HUES48 (cell line): ENCODE measurements around the gene TUBB.

Source experiments
- H3K27ac ChIP-seq: one replicate; pipeline ENCODE4 v1.7.0; 2013; ENCODE audit warnings: low read depth, low read length, inconsistent platforms
- H3K27me3 ChIP-seq: 2 replicates; pipeline ENCODE4 v1.6.1; 2013; ENCODE audit warnings: mild to moderate bottlenecking, low read length; ENCODE audit not compliant: control insufficient read depth, insufficient read depth
- H3K36me3 ChIP-seq: 2 replicates; pipeline ENCODE4 v1.6.1; 2013; ENCODE audit warnings: low read length; ENCODE audit not compliant: control insufficient read depth, insufficient read depth
- H3K4me1 ChIP-seq: 2 replicates; pipeline ENCODE4 v1.6.1; 2013; ENCODE audit warnings: mild to moderate bottlenecking, low read length; ENCODE audit not compliant: control insufficient read depth, insufficient read depth
- H3K4me3 ChIP-seq: 2 replicates; pipeline ENCODE4 v1.5.1; 2013; ENCODE audit warnings: mild to moderate bottlenecking, low read depth, low read length
- H3K9ac ChIP-seq: 2 replicates; pipeline ENCODE4 v1.6.1; 2013; ENCODE audit warnings: mild to moderate bottlenecking, low read depth, low read length, moderate library complexity
- H3K9me3 ChIP-seq: 2 replicates; pipeline ENCODE4 v1.6.1; 2013; ENCODE audit warnings: low read length; ENCODE audit not compliant: control insufficient read depth, insufficient read depth

Gene TUBB

GRCh38 chr6:30719791-30720737 is at the start of gene TUBB:
TUBB (plus strand) TSS chr6:30720352; CDS start chr6:30720507, 155 bp downstream.
- Histone ChIP-seq H3K9ac (peak within 1 kb of the TSS; percentile 100), H3K27me3 (no peaks in the 10 kb centered on the region), H3K4me1 (peaks cover 18% of the 10 kb centered on the region), H3K9me3 (no peaks in the 10 kb centered on the region), H3K27ac (peak within 1 kb of the TSS; percentile 98), H3K36me3 (peaks cover 38% of the 10 kb centered on the region), H3K4me3 (peak within 1 kb of the TSS; percentile 93)

DNA sequence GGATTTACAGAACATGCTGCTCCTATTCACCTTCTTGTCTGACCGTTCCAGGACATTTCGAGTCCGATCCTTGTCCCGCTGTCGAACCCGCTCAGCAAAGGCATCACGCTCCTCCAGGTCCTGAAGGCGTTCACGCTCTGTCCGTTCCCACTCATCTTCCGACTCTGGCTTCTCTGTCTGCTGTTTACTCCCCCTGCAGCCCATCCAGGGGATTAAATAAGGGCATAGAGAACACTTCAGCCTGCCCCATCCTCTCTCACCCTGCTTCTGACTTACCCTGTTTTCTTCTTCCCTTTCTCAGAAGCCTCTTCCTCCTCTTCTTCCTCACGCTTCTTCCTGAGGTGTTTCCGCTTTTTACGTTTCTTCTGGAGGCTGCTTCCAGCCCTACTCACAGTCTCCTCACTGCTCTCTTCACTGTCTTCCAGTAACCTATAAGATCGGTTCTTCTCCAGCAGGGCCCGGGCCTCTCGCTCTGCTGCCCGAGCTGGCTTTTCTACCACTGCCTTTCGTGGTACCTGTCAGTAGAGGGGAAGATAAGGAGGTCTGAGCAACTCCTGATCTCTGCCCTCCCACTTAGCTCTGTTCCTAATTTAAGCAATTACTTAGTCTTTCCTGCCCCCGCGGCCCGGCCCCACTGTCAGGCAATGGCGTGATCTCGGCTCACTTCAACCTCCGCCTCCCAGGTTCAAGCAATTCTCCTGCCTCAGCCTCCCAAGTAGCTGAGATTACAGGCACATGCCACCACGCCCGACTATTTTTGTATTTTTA is 49.2 kb upstream of the TUBB start:
- Histone ChIP-seq H3K9ac (no peak overlapping the region), H3K9me3 (no peaks in the 10 kb centered on the region), H3K27ac (no peak overlapping the region), H3K36me3 (peaks cover 34% of the 10 kb centered on the region), H3K4me1 (no peaks in the 10 kb centered on the region), H3K4me3 (no peak overlapping the region), H3K27me3 (no peaks in the 10 kb centered on the region)

GRCh38 chr6:30672445-30673253 is 47.5 kb upstream of the TUBB start, which contains the start of gene DHX16:
DHX16 (minus strand) TSS chr6:30673006; CDS start chr6:30672841, 165 bp downstream.
- H3K36me3 ChIP-seq: peaks cover 42% of the 10 kb centered on the region

DNA sequence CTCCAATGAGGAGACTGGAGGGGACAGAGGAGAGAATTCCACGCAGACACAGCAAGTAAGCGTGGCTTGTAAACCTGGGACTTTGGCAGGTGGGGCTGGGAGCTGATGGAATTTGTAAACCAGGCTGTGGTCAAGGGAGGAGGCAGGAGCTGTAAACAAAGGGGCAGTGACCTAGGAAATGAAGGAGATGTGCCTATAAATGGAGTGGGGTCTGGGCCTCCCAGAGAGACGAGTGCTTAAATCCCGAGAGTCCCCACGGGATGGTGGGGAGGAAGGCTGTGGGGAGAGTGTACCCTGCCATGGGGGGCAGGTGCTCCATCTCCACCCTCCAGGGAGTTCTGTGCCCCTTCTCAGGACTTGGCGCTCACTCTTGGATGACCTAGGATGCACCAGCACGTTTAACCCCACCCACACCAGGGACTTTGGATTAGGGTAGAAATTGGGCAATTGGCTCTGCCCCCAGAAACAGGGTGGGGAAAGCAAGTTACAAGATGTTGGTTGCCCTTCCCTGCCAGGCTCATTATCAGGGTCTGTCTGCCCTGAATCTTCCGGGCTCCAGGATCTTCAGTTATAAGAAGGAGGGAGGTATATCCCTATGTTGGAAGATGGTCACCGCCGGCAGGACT is 43.4 kb upstream of the TUBB start:
- H3K36me3 ChIP-seq: peaks cover 24% of the 10 kb centered on the region
- no peak overlapping the region for H3K27ac ChIP-seq
- H3K9ac ChIP-seq: no peak overlapping the region
- peaks cover 9% of the 10 kb centered on the region for H3K4me1 ChIP-seq
- no peaks in the 10 kb centered on the region for H3K27me3 ChIP-seq
- no peaks in the 10 kb centered on the region for H3K9me3 ChIP-seq
- H3K4me3 ChIP-seq: no peak overlapping the region

More at GRCh38 chr6:30672445-30673253, 47.5 kb upstream of the TUBB start, which contains the start of gene DHX16:
- Histone ChIP-seq H3K27me3 (no peaks in the 10 kb centered on the region), H3K27ac (peak within 1 kb of the TSS; percentile 76), H3K4me3 (peak within 1 kb of the TSS; percentile 91), H3K9me3 (no peaks in the 10 kb centered on the region), H3K9ac (peak within 1 kb of the TSS; percentile 43; the same call in 1 of the 2 replicates), H3K4me1 (no peaks in the 10 kb centered on the region)

GRCh38 chr6:30678964-30679726 is 41.0 kb upstream of the TUBB start:
- Histone ChIP-seq H3K4me1 (peaks cover 29% of the 10 kb centered on the region), H3K27ac (no peak overlapping the region)

GRCh38 chr6:30679765-30680535 is 40.2 kb upstream of the TUBB start:
- H3K27me3 ChIP-seq: no peaks in the 10 kb centered on the region
- H3K27ac ChIP-seq: peak overlapping the region; percentile 49
- H3K9me3 ChIP-seq: no peaks in the 10 kb centered on the region
- H3K4me3 ChIP-seq: no peak overlapping the region
- peaks cover 24% of the 10 kb centered on the region for H3K36me3 ChIP-seq
- peaks cover 31% of the 10 kb centered on the region for H3K4me1 ChIP-seq
- H3K9ac ChIP-seq: no peak overlapping the region

More at GRCh38 chr6:30678964-30679726, 41.0 kb upstream of the TUBB start:
- Histone ChIP-seq H3K36me3 (peaks cover 24% of the 10 kb centered on the region), H3K9ac (no peak overlapping the region), H3K9me3 (no peaks in the 10 kb centered on the region), H3K27me3 (no peaks in the 10 kb centered on the region), H3K4me3 (peak overlapping the region; percentile 50; the same call in 1 of the 2 replicates)

DNA sequence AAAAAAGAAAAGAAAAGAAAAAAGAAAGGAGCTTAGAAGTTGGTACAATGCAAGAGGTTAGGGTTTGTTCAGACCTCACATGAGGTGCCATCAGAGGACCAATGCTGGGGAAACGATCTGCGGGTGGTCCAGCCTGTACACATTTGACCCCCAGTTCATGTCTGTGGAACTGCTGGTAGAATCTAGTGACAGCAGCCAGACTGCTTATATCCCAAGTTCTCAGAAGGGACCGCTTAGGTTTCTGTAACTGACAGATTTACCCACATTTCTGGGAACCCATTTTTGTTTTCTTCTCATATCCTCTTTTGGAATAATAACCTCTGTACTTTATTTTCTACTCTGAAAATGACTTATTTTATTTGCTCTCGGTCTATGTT is 38.4 kb upstream of the TUBB start:
- Histone ChIP-seq H3K4me1 (peaks cover 35% of the 10 kb centered on the region), H3K36me3 (peaks cover 17% of the 10 kb centered on the region), H3K9ac (no peak overlapping the region), H3K27ac (peak overlapping the region; percentile 84), H3K9me3 (no peaks in the 10 kb centered on the region), H3K4me3 (no peak overlapping the region), H3K27me3 (no peaks in the 10 kb centered on the region)

DNA sequence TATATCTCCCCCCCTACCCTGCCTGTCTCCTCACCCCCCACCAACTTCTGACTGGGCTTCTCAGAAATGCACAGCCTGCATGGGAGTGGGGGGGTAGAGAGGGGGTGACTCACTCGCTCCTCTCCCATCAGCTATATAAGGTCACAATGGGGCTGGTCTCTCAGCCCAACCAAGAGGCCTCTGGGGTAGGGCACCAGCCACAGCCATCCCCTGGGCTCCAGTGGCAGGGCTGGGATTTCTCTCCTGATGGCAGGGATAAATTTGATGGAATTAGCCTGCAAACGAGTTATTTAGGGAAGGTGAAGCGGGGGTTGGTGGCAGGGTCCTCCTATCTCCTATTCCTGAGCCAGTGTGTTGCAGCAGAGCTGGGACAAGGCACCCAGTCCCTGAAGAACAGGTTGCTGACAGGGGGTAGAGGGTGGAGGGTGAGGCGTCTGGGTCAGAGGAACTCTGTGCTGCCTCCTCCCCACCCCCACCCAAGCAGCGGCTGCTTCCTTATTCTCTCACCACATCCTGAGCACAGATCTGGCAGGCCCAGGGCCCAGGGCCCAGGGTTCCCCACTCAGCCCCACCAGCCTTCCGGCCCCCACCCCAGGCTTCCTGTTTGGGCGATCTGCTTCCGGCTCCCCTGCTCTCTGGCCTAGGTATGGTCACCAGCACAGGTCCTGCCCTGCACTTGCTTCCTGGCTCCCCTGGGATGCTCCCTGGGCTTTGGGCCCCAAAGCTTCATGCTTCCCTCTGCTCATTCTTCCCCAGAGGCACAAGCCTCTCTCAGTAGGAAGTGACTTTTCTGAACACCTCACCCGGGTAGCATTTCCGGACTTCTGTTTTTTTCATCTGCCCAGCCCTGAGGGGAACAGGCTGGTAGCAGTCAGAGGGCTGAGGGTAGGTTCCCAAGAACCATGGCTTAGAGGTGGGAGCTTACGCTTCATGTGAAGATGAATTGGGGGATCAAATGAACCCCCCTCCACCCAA is 37.7 kb upstream of the TUBB start:
- Histone ChIP-seq H3K27ac (peak overlapping the region; percentile 84), H3K36me3 (peaks cover 11% of the 10 kb centered on the region; the same call in 1 of the 2 replicates), H3K9me3 (no peaks in the 10 kb centered on the region), H3K9ac (peak overlapping the region; percentile 45), H3K27me3 (no peaks in the 10 kb centered on the region), H3K4me3 (peak overlapping the region; percentile 47), H3K4me1 (peaks cover 35% of the 10 kb centered on the region)
